Liver (tissue), 3 donors: Measurements from ENCODE around the gene BTBD9.

Experiments
- ATF3 ChIP-seq: IDR thresholded peaks from 2 replicates; pipeline ENCODE4 v1.6.1; 2016; ENCODE audit warnings: antibody characterized with exemption
- CTCF ChIP-seq: fragments of 150-350 bp; IDR thresholded peaks from 2 replicates; pipeline ENCODE4 v1.5.1; 2017; ENCODE audit warnings: improper control_type of control experiment, low read depth, low read length; ENCODE audit not compliant: missing input control
- EGR1 ChIP-seq, 2 donors: IDR thresholded peaks; 2 replicates each; pipeline ENCODE4 v1.6.1; 2016 to 2018; ENCODE audit warnings: antibody characterized with exemption in 2 of 2, low read depth in 2 of 2
- FOXA1 ChIP-seq: IDR thresholded peaks from 2 replicates; pipeline ENCODE4 v1.6.1; 2016; ENCODE audit warnings: antibody characterized with exemption
- GABPA ChIP-seq, 2 donors: IDR thresholded peaks in 1 of 2; conservative IDR thresholded peaks in 1 of 2; 2 replicates each; pipeline ENCODE4 v1.6.1; 2016; ENCODE audit warnings: antibody characterized with exemption in 2 of 2, mild to moderate bottlenecking in 1 of 2, moderate library complexity in 1 of 2
- JUND ChIP-seq, 2 donors: IDR thresholded peaks; 2 replicates each; pipeline ENCODE4 v1.6.1; 2016; ENCODE audit warnings: antibody characterized with exemption in 2 of 2
- MAX ChIP-seq: IDR thresholded peaks from 2 replicates; pipeline ENCODE4 v1.6.1; 2016; ENCODE audit warnings: antibody characterized with exemption
- RAD21 ChIP-seq, 2 donors: IDR thresholded peaks; 2 replicates each; pipeline ENCODE4 v1.6.1; 2016; ENCODE audit warnings: antibody characterized with exemption in 2 of 2, mild to moderate bottlenecking in 2 of 2
- REST ChIP-seq: IDR thresholded peaks from 2 replicates; pipeline ENCODE4 v1.6.1; 2016; ENCODE audit warnings: antibody characterized with exemption, mild to moderate bottlenecking
- RXRA ChIP-seq, 2 donors: IDR thresholded peaks; 2 replicates each; pipeline ENCODE4 v1.6.1; 2017 to 2018; ENCODE audit warnings: antibody characterized with exemption in 2 of 2, mild to moderate bottlenecking in 1 of 2
- SP1 ChIP-seq: IDR thresholded peaks from 2 replicates; pipeline ENCODE4 v1.6.1; 2018; ENCODE audit warnings: antibody characterized with exemption, mild to moderate bottlenecking
- TAF1 ChIP-seq: conservative IDR thresholded peaks from 2 replicates; pipeline ENCODE4 v1.6.1; 2016; ENCODE audit warnings: antibody characterized with exemption, mild to moderate bottlenecking
- YY1 ChIP-seq: IDR thresholded peaks from 2 replicates; pipeline ENCODE4 v1.6.1; 2016; ENCODE audit warnings: antibody characterized with exemption, mild to moderate bottlenecking
- donor health status: healthy.
- donor health status: healthy.

- TF ChIP-seq CTCF = no peak
- TF ChIP-seq GABPA (IDR thresholded peaks at IDR 0.05 in 1 of 2, conservative IDR thresholded peaks at IDR 0.05 in 1 of 2) = no peak
- no peak for TF ChIP-seq MAX
- TF ChIP-seq ATF3 = no peak
- TF ChIP-seq YY1 = no peak
- no peak for TF ChIP-seq TAF1
- TF ChIP-seq REST = no peak
- TF ChIP-seq FOXA1 = no peak
- TF ChIP-seq RXRA (IDR thresholded peaks at IDR 0.05) = no peak
- no peak for TF ChIP-seq JUND (IDR thresholded peaks at IDR 0.05)
- TF ChIP-seq SP1 = no peak
- no peak for TF ChIP-seq EGR1 (IDR thresholded peaks at IDR 0.05; ENCODE audit: low read depth in 2 of 2)
- no peak for TF ChIP-seq RAD21 (IDR thresholded peaks at IDR 0.05)
Measured at GRCh38 chr6:38489951-38490350, 149.8 kb downstream of the BTBD9 start.
